Endodermal cell (in vitro differentiated cells): ENCODE data around the gene PRR13. TPM values are rescaled to one million over a fixed set of nuclear protein-coding genes. Genes with fewer than 3 reads are reported as not detected.

Experiments used
- DNase-seq: peaks from one replicate; pipeline ENCODE4 v3.0.0-alpha.2; 2017
- H3K27ac ChIP-seq: 2 replicates; pipeline ENCODE4 v1.5.1; 2013; ENCODE audit warnings: mild to moderate bottlenecking, low read depth, low read length, moderate library complexity
- H3K27me3 ChIP-seq: 2 replicates; pipeline ENCODE4 v1.6.1; 2013; ENCODE audit warnings: mild to moderate bottlenecking, low read length, moderate library complexity; ENCODE audit not compliant: insufficient read depth, control insufficient read depth, poor library complexity, severe bottlenecking
- H3K36me3 ChIP-seq: 2 replicates; pipeline ENCODE4 v1.7.0; 2013; ENCODE audit warnings: mild to moderate bottlenecking, low read length, moderate library complexity; ENCODE audit not compliant: control insufficient read depth, insufficient read depth
- H3K4me1 ChIP-seq: one replicate; pipeline ENCODE4 v1.7.0; 2013; ENCODE audit warnings: low read length; ENCODE audit not compliant: control insufficient read depth, insufficient read depth
- H3K4me3 ChIP-seq: 2 replicates; pipeline ENCODE4 v1.5.1; 2013; ENCODE audit warnings: mild to moderate bottlenecking, low read length, moderate library complexity
- H3K9ac ChIP-seq: 2 replicates; pipeline ENCODE4 v1.6.1; 2013; ENCODE audit warnings: mild to moderate bottlenecking, low read length, moderate library complexity; ENCODE audit not compliant: poor library complexity, severe bottlenecking; ENCODE audit errors: extremely low read depth
- H3K9me3 ChIP-seq: 2 replicates; pipeline ENCODE4 v1.6.1; 2013; ENCODE audit warnings: mild to moderate bottlenecking, low read length, moderate library complexity; ENCODE audit not compliant: control insufficient read depth
- H3K27ac Mint-ChIP-seq: 2 replicates; pipeline ENCODE4 v1.8.0; 2020; ENCODE audit warnings: mixed read lengths
- H3K27me3 Mint-ChIP-seq: 2 replicates; pipeline ENCODE4 v1.8.0; 2021; ENCODE audit warnings: mild to moderate bottlenecking, mixed read lengths; ENCODE audit not compliant: insufficient read depth
- H3K36me3 Mint-ChIP-seq: 2 replicates; pipeline ENCODE4 v1.8.0; 2020; ENCODE audit warnings: low read depth, mixed read lengths
- H3K4me1 Mint-ChIP-seq: 2 replicates; pipeline ENCODE4 v1.8.0; 2020; ENCODE audit warnings: mixed read lengths
- H3K4me3 Mint-ChIP-seq: 2 replicates; pipeline ENCODE4 v1.8.0; 2020; ENCODE audit warnings: mild to moderate bottlenecking, moderate library complexity, mixed read lengths
- H3K9me3 Mint-ChIP-seq: 2 replicates; pipeline ENCODE4 v1.8.0; 2020; ENCODE audit warnings: mild to moderate bottlenecking, mixed read lengths
- CTCF ChIP-seq: fragments of 200-600 bp; sonication (generic); conservative IDR thresholded peaks from 2 replicates; pipeline ENCODE4 v1.5.0; 2021; ENCODE audit warnings: antibody characterized with exemption, mild to moderate bottlenecking
- WGBS, 2 experiments: methylation state at CpG; one replicate each; pipeline versions ENCODE4 v1.1.5 to v1.1.7; 2013; ENCODE audit warnings: missing lambda C conversion rate in 2 of 2, mixed read lengths in 1 of 2; ENCODE audit not compliant: insufficient coverage in 1 of 2, insufficient read length in 1 of 2; 5-methylcytosine and 5-hydroxymethylcytosine counted together
- total RNA-seq, 2 donors: library from RNA; stranded (reverse); fragmentation: NEBNext Ultra II Directional in 1 of 2; extraction: Animal tissue kit (Norgen Biotek cat#: 25700) in 1 of 2; gene quantifications; 2 replicates in 1 of 2; 3 replicates in 1 of 2; pipeline ENCODE4 v1.2.1, GENCODE V29; 2021

PRR13 gene
- total RNA-seq, 2 donors from 2014 or later: 184 to 209 TPM

GRCh38 chr12:53486736-53487487 is 45.4 kb downstream of the PRR13 start:
- Mint-ChIP-seq H3K9me3 (no peaks in the 10 kb centered on the region), H3K27ac (peak overlapping the region; percentile 22), H3K36me3 (peaks cover 36% of the 10 kb centered on the region), H3K4me1 (peaks cover 17% of the 10 kb centered on the region), H3K27me3 (peaks cover 2% of the 10 kb centered on the region), H3K4me3 (no peak overlapping the region)
- Histone ChIP-seq H3K27me3 (no peaks in the 10 kb centered on the region), H3K27ac (no peak overlapping the region), H3K9ac (no peak overlapping the region), H3K36me3 (peaks cover 52% of the 10 kb centered on the region), H3K9me3 (no peaks in the 10 kb centered on the region), H3K4me3 (no peak overlapping the region), H3K4me1 (peaks cover 15% of the 10 kb centered on the region)
- TF ChIP-seq CTCF: no peak
- WGBS, 2 experiments: 92 to 96% methylated on average over 15 to 17 of the region's 17 CpGs
- peak; percentile 79 for DNase-seq

- Histone ChIP-seq H3K9me3 (no peaks in the 10 kb centered on the region), H3K4me3 (no peak overlapping the region), H3K27me3 (no peaks in the 10 kb centered on the region), H3K36me3 (peaks cover 28% of the 10 kb centered on the region), H3K27ac (peak overlapping the region; percentile 6), H3K4me1 (peaks cover 5% of the 10 kb centered on the region), H3K9ac (no peak overlapping the region)
- Mint-ChIP-seq H3K36me3 (peaks cover 21% of the 10 kb centered on the region), H3K27me3 (peaks cover 2% of the 10 kb centered on the region), H3K4me3 (no peak overlapping the region), H3K27ac (no peak overlapping the region), H3K4me1 (peaks cover 18% of the 10 kb centered on the region), H3K9me3 (no peaks in the 10 kb centered on the region)
- TF ChIP-seq CTCF: no peak
- 89 to 94% methylated on average over 5 of the region's 5 CpGs for WGBS, 2 experiments
- peak; percentile 58 for DNase-seq
Observed at GRCh38 chr12:53489242-53489864, 47.8 kb downstream of the PRR13 start.

- peaks cover 6% of the 10 kb centered on the region for H3K36me3 Mint-ChIP-seq
Observed at GRCh38 chr12:53492188-53492587, 50.7 kb downstream of the PRR13 start.

More at GRCh38 chr12:53492188-53492587, 50.7 kb downstream of the PRR13 start:
- Mint-ChIP-seq H3K4me3 (peak overlapping the region; percentile 67), H3K4me1 (peaks cover 31% of the 10 kb centered on the region), H3K27ac (peak overlapping the region; percentile 85), H3K27me3 (peaks cover 2% of the 10 kb centered on the region), H3K9me3 (no peaks in the 10 kb centered on the region)
- Histone ChIP-seq H3K27me3 (no peaks in the 10 kb centered on the region), H3K4me3 (peak overlapping the region; percentile 86), H3K9me3 (no peaks in the 10 kb centered on the region), H3K4me1 (peaks cover 16% of the 10 kb centered on the region), H3K9ac (peak overlapping the region; percentile 59), H3K36me3 (peaks cover 2% of the 10 kb centered on the region), H3K27ac (peak overlapping the region; percentile 58)
- WGBS, 2 experiments: 78 to 80% methylated on average over 10 to 20 of the region's 20 CpGs
- TF ChIP-seq CTCF: no peak
- DNase-seq: peak; percentile 84
